ENCODE results near the gene MESP1. TPM values are rescaled to one million over a fixed set of nuclear protein-coding genes. Genes with fewer than 3 reads are reported as not detected.
"Not testable (repeated sequence)": the region's sequence is repeated elsewhere in the genome, so short reads cannot be mapped to it uniquely, and the experiment has no call there.

MESP1 gene, protein sequence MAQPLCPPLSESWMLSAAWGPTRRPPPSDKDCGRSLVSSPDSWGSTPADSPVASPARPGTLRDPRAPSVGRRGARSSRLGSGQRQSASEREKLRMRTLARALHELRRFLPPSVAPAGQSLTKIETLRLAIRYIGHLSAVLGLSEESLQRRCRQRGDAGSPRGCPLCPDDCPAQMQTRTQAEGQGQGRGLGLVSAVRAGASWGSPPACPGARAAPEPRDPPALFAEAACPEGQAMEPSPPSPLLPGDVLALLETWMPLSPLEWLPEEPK
- 1.8 and 2.8 TPM in 2 replicates for total RNA-seq

DNA sequence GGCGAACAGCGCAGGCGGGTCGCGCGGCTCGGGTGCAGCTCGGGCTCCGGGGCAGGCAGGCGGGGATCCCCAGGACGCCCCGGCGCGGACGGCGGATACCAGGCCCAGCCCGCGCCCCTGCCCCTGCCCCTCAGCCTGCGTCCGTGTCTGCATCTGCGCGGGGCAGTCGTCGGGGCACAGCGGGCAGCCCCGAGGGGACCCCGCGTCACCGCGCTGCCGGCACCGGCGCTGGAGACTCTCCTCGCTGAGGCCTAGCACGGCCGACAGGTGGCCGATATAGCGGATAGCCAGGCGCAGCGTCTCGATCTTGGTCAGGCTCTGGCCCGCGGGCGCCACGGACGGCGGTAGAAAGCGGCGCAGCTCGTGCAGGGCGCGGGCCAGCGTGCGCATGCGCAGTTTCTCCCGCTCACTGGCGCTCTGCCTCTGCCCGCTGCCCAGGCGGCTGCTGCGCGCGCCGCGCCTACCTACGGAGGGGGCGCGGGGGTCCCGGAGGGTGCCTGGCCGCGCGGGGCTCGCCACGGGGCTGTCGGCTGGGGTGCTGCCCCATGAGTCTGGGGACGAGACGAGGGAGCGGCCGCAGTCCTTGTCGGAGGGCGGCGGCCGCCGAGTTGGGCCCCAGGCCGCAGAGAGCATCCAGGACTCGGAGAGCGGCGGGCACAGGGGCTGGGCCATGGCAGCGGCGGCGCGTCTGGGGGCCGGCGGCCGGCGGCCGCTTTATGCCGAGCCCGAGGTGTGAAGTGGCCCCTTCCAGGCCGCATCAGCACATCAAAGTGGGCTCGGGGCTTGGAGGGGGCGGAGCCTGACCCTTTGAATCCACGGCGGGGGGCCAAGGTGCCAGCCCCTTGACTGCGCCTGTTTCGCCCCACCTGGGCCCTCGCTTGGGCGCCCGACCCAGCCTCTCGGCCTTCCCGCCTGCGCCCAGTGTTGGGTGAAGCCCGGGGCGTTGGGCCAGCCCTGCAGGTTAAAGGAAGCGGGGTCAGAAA lies at the start of gene MESP1:
Gene MESP1, minus strand, starts transcription at position 690 of the 983 bp plus-strand sequence. Its CDS starts 18 bp downstream, at position 672.
- intact Hi-C loops (cut with micrococcal nuclease), result loop anchor here (2.0 to 5.0 kb wide), 2 partner anchors 60 to 141 kb away; partner anchors contain the start of genes AP3S2, PEX11A and WDR93

GRCh38 chr15:89799918-89800498 lies 49.0 kb upstream of the MESP1 start:
- intact Hi-C loops (cut with micrococcal nuclease), result no loop called here

GRCh38 chr15:89799011-89799911 lies 48.2 kb upstream of the MESP1 start:
- intact Hi-C loops (cut with micrococcal nuclease), result no loop called here

- intact Hi-C loops (cut with micrococcal nuclease), result no loop called here
Observed at GRCh38 chr15:89797678-89798201, 46.7 kb upstream of the MESP1 start.

DNA sequence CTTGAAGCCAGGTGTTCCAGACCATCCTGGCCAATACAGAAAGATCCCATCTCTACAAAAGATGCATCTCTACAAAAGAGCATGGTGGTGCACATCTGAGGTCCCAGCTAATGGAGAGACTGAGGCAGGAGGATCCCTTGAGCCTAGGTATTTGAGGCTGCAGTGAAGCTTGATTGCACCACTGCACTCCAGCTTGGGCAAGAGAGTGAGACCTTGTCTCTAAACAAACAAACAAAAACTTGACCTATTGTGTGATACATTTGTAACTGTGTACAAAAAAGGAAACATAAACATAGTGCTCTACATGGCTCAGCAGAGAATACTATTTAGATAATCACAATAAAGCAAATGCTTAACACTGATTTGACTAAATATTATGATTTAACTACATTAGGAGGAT lies 44.9 kb upstream of the MESP1 start:
- intact Hi-C loops (cut with micrococcal nuclease), result no loop called here

GRCh38 chr15:89794627-89795241 lies 43.7 kb upstream of the MESP1 start:
- intact Hi-C loops (cut with micrococcal nuclease), result no loop called here

GRCh38 chr15:89792106-89792805 lies 41.2 kb upstream of the MESP1 start:
- intact Hi-C loops (cut with micrococcal nuclease), result no loop called here

DNA sequence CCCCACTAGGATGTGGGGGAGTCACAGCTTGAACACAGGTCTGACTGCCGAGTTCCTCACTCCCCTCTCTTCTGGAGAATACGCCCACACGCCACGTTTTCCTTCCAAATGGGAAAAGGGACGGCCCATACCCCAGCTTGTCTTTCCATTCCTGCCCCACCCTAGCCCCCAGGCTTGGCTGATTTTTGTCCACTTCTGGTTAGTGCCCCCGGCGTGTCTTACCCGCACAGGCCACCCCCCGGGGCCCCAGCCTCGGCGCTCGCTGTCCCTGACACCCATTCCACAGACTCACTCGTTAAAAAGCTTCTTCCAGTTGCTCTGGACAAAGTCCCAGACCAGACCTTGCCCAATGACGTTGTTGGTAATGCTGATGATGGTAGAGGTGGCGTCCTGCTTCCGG lies 39.6 kb upstream of the MESP1 start:
- intact Hi-C loops (cut with micrococcal nuclease), result no loop called here

- intact Hi-C loops (cut with micrococcal nuclease), result no loop called here
Observed at GRCh38 chr15:89790206-89790605, 39.2 kb upstream of the MESP1 start.

DNA sequence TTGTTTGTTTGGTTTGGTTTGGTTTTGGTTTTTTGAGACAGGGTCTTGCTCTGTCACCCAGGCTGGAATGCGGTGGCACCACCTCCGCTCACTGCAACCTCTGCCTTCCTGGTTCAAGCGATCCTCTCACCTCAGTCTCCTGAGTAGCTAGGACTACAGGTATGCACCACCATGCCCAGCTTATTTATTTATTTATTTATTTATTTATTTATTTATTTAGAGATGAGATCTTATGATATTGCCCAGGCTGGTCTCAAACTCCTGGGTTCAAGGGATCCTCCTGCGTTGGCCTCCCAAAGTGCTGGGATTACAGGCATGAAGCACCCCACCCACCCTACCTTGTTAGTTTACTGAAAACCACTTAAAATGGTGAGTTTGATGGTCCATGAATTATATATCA lies 37.5 kb upstream of the MESP1 start:
- intact Hi-C loops (cut with micrococcal nuclease), result not testable (repeated sequence)

- intact Hi-C loops (cut with micrococcal nuclease), result no loop called here
Observed at GRCh38 chr15:89787944-89788343, 36.9 kb upstream of the MESP1 start.

- intact Hi-C loops (cut with micrococcal nuclease), result no loop called here
Observed at GRCh38 chr15:89785774-89786140, 34.7 kb upstream of the MESP1 start.

DNA sequence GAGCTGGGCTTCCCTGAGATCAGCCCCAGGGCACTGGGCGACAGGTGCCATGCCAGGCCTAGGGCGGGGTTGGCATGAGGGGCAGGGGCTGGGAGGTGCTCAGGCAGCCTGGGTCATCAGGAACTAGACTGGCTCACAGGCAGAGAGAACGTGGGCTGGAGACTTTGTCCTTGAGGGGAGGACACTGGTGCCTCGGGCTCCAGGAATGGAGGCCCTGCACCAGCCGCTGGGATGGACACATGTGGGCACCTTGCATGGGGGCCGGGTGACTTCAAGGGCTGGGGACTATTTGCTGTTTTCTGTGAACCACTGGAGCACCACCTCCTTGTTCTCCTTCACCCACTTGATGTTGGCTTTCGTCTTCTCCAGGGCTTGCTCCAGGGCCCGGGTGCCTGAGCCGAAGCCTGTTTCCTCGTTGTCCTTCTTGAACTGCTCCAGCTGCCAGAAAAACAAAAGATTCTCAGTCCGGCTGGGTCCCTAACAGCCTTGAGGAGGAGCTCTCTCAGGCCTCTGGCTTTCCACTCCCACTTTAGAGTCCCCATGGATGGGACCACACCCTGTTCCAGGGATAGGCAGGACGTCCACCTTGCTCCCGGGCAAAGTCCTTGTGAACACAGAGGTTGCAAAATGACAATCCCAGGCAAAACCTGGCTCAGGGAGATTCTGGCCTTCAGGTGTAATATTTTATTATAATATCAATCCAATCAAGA lies 34.2 kb upstream of the MESP1 start:
- intact Hi-C loops (cut with micrococcal nuclease), result no loop called here

GRCh38 chr15:89784686-89784960 lies 33.6 kb upstream of the MESP1 start:
- intact Hi-C loops (cut with micrococcal nuclease), result no loop called here

DNA sequence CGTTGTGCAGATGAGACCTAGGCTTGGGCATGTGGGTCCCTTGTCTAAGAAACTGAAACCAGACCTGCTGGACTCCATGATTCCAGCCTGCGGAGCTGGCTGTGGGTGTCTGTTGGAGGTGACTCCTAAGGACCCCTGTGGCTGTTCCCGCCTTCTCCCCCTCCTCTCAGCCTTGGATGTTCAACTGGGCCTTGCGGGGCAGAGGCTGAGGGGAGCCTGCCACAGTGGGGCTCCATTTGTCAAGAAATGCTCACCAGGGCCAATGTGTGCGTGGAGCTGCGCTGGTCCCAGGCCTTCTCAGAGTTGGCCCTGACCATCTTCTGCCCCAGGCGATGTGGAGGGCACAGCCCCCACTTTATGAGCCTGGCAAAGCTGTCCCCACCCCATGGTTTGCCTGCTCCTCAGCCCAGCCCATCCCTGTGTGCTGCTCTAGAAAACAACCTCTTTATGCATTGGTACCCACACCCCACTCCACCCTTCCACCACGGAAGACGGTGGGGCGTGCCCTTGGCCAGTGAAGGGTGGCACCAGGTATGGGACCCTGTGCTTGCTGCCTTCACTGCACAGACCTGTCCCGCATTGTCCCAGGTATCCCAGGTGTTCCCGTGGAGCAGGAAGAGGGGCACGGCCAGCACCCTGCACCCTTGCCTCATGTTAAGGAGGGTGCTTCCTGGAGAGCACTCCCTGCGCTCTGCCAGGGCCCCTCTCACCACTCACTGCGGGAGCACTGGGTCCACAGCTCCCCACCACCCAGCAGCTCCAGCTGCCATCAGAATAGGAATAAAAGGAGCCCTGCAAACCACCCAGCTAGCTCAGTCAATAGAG lies 33.0 kb upstream of the MESP1 start:
- intact Hi-C loops (cut with micrococcal nuclease), result no loop called here

DNA sequence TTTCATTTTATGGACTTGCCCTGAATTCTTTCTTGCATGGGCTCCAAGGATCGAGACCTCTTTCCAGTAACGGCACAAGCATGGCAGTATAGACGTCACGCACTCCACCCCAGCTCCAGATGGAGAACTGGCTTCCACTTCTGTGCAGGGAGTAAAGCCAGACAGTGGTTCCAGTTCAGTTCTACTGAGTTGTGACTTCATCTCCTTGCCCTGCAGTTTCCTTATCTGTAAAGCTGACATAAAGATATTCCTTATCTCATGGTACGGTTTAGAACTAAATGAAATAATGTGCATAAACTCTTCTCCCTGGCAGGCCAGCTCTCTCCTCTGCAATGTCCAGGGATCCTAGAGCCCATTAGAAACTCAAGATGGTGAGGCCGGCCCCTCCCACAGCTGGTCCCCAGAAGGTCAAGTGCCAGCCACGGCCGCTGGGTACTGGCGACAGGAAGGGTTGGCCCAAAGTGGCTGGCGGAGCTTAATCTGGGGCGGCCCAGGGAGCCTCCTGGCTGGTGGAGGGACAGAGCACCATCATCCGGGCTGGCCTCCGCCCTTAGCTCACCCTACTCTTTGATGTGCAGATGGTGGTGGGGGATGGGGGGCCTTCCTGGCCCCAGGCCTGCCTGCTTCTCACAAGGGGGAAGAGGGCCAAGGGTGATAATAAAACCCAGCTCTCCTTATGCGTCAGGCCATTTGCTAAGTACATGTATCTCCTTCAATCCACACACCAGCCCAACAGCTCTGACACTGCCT lies 32.2 kb upstream of the MESP1 start:
- intact Hi-C loops (cut with micrococcal nuclease), result no loop called here

- intact Hi-C loops (cut with micrococcal nuclease), result not testable (repeated sequence)
Observed at GRCh38 chr15:89782619-89782950, 31.5 kb upstream of the MESP1 start.
